Lower lobe of right lung (tissue), 2 donors: Measurements from ENCODE around the gene DENND1B. TPM values are rescaled to one million over a fixed set of nuclear protein-coding genes. Genes with fewer than 3 reads are reported as not detected.

Source experiments
- ATAC-seq, 2 donors: fragments of 200-7000 bp; cut with Tn5 transposase; one replicate each; pipeline ENCODE4 v1.9.1; 2020 to 2022; ENCODE audit warnings: mild to moderate bottlenecking in 2 of 2, moderate library complexity in 2 of 2
- DNase-seq: peaks from one replicate; pipeline ENCODE4 v3.0.0-alpha.2; 2020
- H3K27ac ChIP-seq: fragments of 200-600 bp; one replicate; pipeline ENCODE4 v1.8.0; 2022
- H3K27me3 ChIP-seq: fragments of 200-600 bp; one replicate; pipeline ENCODE4 v1.8.0; 2022; ENCODE audit warnings: low read depth
- H3K36me3 ChIP-seq: fragments of 200-600 bp; one replicate; pipeline ENCODE4 v1.8.0; 2022; ENCODE audit warnings: mild to moderate bottlenecking
- H3K4me1 ChIP-seq: fragments of 200-600 bp; one replicate; pipeline ENCODE4 v1.8.0; 2022
- H3K4me3 ChIP-seq: fragments of 200-600 bp; one replicate; pipeline ENCODE4 v1.8.0; 2022; ENCODE audit warnings: mild to moderate bottlenecking
- H3K9me3 ChIP-seq: fragments of 200-600 bp; one replicate; pipeline ENCODE4 v1.8.0; 2022
- CTCF ChIP-seq: fragments of 200-600 bp; IDR thresholded peaks from one replicate; pipeline ENCODE4 v1.8.0; 2022; ENCODE audit warnings: antibody characterized with exemption, mild to moderate bottlenecking
- intact Hi-C: fragments of 100-400 bp; cut with DNase I; formaldehyde crosslinking; loops from one replicate; pipeline ENCODE4 v1.11.0; 2022
- total RNA-seq: library from RNA; stranded (reverse); fragmentation: NEBNext Ultra II Directional; extraction: Animal tissue kit (Norgen Biotek cat#: 25700); gene quantifications from one replicate; pipeline ENCODE4 v1.2.1, GENCODE V29; 2021
- donor health status: DM: no; HTN: yes; CAD: no; lungs with severe emphysema.

DENND1B gene
- total RNA-seq, 1 donor from 2014 or later = 25.6 TPM

- TF ChIP-seq CTCF = no peak
- Histone ChIP-seq H3K27me3 (no peaks in the 10 kb centered on the region), H3K4me1 (no peaks in the 10 kb centered on the region), H3K9me3 (no peaks in the 10 kb centered on the region), H3K36me3 (peaks cover 3% of the 10 kb centered on the region), H3K4me3 (no peak overlapping the region), H3K27ac (no peak overlapping the region)
- intact Hi-C loops = no loop called here
- ATAC-seq = no peak
- no peak for DNase-seq
Observed at GRCh38 chr1:197750366-197750765, 24.9 kb downstream of the DENND1B start.

GRCh38 chr1:197745911-197746310, 29.4 kb downstream of the DENND1B start:
- no peak overlapping the region for H3K4me3 ChIP-seq
- H3K9me3 ChIP-seq = no peaks in the 10 kb centered on the region
- TF ChIP-seq CTCF = no peak
- no peak for DNase-seq
- no peak overlapping the region for H3K27ac ChIP-seq
- H3K36me3 ChIP-seq = no peaks in the 10 kb centered on the region
- intact Hi-C loops = no loop called here
- no peak for ATAC-seq
- H3K27me3 ChIP-seq = no peaks in the 10 kb centered on the region
- H3K4me1 ChIP-seq = peaks cover 2% of the 10 kb centered on the region

GRCh38 chr1:197744979-197745378, 30.3 kb downstream of the DENND1B start:
- H3K9me3 ChIP-seq = no peaks in the 10 kb centered on the region
- no peak overlapping the region for H3K4me3 ChIP-seq
- no peak for ATAC-seq
- H3K36me3 ChIP-seq = no peaks in the 10 kb centered on the region
- intact Hi-C loops = no loop called here
- peaks cover 5% of the 10 kb centered on the region for H3K4me1 ChIP-seq
- no peak overlapping the region for H3K27ac ChIP-seq
- DNase-seq = no peak
- TF ChIP-seq CTCF = no peak
- H3K27me3 ChIP-seq = no peaks in the 10 kb centered on the region

- Histone ChIP-seq H3K4me3 (no peak overlapping the region), H3K27me3 (no peaks in the 10 kb centered on the region), H3K4me1 (peaks cover 5% of the 10 kb centered on the region), H3K27ac (no peak overlapping the region), H3K9me3 (no peaks in the 10 kb centered on the region), H3K36me3 (no peaks in the 10 kb centered on the region)
- no peak for ATAC-seq
- no peak for TF ChIP-seq CTCF
- no peak for DNase-seq
- intact Hi-C loops = no loop called here
Observed at GRCh38 chr1:197743578-197743977, 31.7 kb downstream of the DENND1B start.

GRCh38 chr1:197740992-197741391, 34.3 kb downstream of the DENND1B start:
- Histone ChIP-seq H3K27me3 (no peaks in the 10 kb centered on the region), H3K9me3 (no peaks in the 10 kb centered on the region), H3K4me3 (no peak overlapping the region), H3K4me1 (peaks cover 5% of the 10 kb centered on the region), H3K36me3 (no peaks in the 10 kb centered on the region), H3K27ac (no peak overlapping the region)
- ATAC-seq = no peak
- intact Hi-C loops = no loop called here
- no peak for TF ChIP-seq CTCF
- DNase-seq = no peak

- no peak for TF ChIP-seq CTCF
- H3K9me3 ChIP-seq = no peaks in the 10 kb centered on the region
- intact Hi-C loops = no loop called here
- H3K27ac ChIP-seq = no peak overlapping the region
- H3K36me3 ChIP-seq = no peaks in the 10 kb centered on the region
- DNase-seq = no peak
- no peaks in the 10 kb centered on the region for H3K27me3 ChIP-seq
- H3K4me1 ChIP-seq = peaks cover 5% of the 10 kb centered on the region
- H3K4me3 ChIP-seq = no peak overlapping the region
- no peak for ATAC-seq
Observed at GRCh38 chr1:197738927-197739326, 36.4 kb downstream of the DENND1B start.
